Measurements from ENCODE around the gene SELENOS.
A peak's percentile ranks its signal among the peaks of the same experiment; 100 is the strongest.
"Not testable (repeated sequence)": the region's sequence is repeated elsewhere in the genome, so short reads cannot be mapped to it uniquely, and the experiment has no call there.

The SELENOS gene

GRCh38 chr15:101309436-101310160 lies 32.3 kb upstream of the SELENOS start:
- DNase-seq (ENCODE audit: low read depth): no peak

DNA sequence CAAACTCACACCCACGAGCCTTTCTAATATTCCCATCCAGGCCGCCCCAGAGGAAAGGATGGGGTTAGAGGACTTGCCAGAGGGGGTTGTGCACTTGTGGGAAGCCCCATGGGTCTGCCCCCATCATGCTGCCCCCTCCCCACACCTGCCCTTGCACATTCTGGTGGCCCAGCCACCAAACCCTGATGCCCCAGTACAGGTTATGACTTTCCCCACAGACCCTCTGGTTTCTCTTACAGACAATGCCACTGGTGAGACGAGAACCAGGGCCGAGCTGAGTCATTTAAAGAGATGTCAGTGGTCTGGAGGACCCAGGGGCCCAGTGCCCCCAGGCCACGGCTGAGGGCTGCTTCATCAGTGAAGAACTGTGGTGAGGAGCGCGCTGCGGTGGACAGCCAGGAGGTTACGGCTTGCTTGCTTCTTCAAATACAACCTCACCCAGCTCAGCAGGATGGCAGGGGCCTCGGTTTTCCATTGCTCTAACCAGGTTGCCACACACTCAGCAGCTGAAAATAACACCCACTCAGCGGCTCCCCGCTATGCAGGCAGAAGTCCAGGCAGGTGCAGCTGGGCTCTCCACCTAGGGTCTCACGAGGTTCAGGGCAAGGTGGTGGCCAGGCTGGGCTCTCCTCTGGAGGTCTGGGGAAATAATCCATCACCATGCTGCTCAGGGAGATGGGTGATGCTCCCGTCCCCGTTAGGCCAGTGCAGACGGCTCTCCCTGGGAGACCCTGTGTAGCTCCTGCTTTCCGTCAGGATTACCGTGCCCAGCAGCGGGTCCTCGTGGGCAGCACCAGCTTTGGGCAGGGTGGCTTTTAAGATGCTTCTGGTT lies 31.5 kb upstream of the SELENOS start:
- DNase-seq (ENCODE audit: low read depth): no peak

GRCh38 chr15:101307897-101308603 lies 30.8 kb upstream of the SELENOS start:
- no peak for DNase-seq (ENCODE audit: low read depth)

DNA sequence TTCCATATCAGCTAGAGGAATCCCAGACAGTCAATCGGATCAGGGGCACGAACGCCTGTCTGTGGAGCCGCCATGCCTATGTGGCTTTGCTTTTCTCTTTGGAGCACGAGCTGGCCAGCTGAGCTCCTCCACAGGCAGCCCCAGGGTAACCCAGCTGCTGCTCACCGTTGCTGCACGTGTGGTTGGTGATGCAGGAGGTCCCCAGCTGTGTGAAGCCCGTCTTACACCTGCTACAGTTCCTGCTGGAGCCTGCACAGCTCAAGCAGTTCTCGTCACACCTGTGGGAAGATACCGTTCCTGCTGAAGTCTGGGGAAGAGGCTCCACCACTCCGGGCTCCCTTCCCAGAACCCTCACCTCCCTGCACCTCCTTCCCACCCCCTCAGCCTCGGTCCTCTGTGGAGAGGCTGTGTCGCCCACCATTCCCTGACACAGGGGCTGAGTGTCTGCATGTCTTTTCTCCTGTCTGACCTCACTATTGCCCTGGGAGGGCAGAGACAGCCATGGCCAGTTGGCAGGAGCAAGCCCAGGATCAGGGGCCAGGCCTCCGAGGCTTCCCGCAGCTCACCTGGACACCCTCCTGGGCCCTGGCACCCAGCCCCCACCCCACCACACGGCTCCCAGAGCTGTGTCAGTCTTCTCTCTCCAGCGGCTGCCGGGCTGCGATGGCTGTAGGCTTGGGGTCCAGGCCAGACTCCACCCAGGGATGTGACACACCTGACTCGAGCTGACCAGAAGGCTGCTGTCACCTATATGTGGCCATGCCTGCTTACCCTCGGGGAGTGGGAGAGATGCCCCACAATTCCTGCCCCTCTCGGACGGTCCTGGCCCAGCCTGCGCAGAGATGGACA lies 30.0 kb upstream of the SELENOS start:
- no peak for DNase-seq (ENCODE audit: low read depth)

DNA sequence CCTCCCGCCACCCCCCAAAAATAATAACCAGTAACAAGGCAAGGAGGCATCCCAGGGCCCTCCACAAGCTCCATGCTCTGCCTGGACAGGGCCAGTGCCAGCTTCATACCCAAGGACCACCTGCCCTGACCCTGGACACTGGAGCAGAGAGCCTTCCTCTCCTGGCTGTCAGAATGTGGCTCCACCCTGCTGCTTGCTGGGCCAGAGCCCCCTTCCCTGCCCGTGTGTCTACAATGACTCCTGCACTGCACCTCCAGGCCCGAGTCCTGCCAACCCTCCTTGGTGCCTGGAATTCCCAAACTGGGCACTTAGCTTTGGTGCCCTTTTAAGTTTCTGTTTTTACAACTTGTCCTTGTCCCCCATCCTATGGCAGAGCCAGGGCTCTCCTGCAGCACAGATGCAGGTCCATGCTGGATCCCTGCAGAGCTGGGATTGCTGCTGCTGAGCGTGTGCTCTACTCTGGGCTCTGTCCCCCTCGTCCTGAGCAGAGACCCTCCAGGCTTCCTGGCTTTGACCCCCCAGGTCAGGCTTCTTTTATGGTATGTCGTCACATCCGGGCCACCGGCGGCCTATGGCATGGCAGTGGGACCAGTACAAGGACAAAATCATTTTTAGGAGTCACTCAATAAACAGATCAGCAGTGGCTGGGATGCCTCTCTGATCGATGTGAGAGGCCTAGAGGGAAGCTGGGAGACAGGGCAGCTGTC lies 29.2 kb upstream of the SELENOS start:
- DNase-seq (ENCODE audit: low read depth): no peak

DNA sequence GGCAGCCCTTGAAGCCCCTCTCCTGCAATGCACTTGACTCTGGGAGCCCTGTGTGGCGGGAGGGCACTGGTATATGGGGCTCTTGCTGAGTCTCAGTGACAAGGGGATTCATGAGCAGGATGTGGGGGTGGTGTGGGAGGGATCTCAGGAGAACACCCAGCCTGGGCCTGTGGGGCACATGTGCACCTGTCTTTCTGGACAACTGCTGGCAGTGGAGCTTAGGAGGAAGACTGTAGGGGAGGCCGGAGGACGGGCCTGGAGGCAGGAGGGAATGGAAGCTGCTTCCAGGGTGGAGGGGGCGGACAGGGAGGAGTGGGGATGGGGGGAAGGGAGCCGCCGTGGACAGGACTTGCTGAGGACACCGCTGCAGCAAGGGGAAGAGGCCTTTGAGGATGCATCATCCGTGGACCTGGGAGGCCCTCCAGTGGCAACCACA lies 28.6 kb upstream of the SELENOS start:
- DNase-seq (ENCODE audit: low read depth): no peak

- DNase-seq (ENCODE audit: low read depth): no peak
These were observed 26.1 kb upstream of the SELENOS start for GRCh38 chr15:101303408-101303807.

GRCh38 chr15:101296418-101297405 lies 19.4 kb upstream of the SELENOS start:
- DNase-seq (ENCODE audit: low read depth): peak; percentile 18

DNA sequence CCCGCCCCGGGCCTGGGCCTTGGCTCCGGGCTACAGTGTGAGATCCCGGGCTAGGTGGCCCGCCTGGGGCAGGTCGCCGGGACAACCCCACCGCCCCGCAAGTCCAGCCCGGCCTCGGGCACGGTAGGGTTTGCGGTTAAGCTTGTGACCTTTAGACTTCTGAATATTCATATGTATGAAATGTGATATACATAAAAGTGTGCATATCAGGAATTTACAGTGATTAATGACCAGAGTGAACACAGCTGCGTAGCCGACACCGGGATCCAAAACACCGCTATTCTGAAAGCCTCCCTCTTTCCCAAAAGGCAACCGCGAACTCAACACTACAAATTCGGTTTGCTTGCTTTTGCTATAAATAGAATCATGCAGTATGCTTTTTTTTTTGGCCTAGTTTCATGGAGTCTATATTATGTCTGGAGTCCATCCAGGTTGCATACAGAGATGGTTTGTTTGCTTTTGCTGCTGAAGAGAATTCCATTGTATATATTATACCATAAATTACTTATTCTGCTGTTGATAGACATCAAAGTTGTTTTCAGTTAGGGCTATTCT lies 18.4 kb upstream of the SELENOS start:
- no peak for DNase-seq (ENCODE audit: low read depth)

DNA sequence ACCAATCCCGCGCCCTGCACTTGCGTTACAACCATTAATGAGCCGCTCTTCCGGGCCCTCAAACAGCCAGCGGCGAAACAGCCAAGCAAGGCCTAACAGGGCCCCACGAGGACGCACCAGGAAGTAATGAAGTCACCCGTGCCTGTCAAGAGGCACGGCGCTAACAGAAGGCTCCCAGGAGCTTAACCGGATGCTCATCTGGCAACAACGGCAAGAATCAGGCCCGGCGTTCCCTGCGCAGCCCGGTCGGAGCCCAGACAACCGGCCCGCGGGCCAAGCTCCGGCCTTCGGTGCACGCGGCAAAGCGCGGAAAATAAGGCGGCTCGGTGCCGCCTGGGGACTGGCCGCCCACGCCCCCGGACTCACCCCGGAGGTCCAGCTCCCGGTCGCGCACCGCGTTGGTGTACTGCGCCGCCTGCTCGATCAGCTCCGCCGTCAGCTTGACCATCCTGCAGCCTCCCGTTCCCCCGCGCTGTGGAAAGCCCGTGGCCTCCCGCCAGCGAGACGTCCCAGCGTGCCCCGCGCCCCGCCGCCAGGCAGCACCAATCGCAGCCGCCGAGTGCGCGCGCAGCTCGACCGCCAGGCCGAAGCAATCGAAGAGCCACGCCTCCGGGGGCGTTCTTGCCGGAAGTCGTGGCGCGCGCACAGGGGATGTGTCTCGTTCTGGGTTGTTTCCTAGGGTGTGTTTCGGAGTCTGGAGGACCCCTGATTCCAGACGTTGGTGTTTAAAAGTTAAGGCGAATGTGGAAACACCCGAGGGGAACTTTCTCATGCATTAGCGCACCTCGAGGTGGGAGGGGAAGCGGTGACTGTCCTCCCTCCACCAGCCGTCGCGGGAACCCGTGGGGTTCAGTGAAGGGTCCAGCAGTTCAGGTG lies 17.7 kb upstream of the SELENOS start, which contains the start of gene SNRPA1:
SNRPA1 (minus strand) TSS at position 518 of the 876 bp plus-strand sequence; CDS start at position 448, 70 bp downstream.
- peak; percentile 91 for DNase-seq (ENCODE audit: low read depth)

GRCh38 chr15:101293122-101293521 lies 15.8 kb upstream of the SELENOS start:
- no peak for DNase-seq (ENCODE audit: low read depth)

DNA sequence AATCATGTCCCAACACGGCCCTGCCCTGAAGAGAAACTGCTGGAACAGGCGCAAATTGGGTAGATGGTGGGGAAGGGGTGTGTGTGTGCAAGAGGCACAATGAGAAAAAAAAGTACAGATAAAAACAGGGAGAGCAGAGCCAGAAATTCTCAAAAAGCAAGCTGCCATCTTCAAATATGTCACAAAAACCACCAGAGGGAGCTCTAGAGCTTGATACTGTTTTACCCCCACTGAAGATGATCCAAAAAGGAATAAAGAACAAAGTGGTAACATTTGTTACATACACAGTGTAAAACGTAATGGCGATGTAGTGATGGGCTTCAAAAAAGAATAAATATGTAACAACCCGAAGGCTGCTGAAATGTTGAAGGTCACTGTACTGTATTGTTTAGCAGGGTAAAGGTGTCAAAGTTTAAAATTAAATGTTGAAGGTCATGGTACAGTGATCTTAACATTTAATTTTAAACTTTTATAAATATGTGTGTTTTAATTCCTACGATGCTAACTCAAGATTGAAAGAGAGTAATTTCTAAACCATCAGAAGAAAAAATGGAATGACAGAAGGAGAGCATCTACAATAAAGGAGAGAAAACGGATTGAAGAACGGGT lies 11.7 kb upstream of the SELENOS start:
- peak; percentile 48 for DNase-seq (ENCODE audit: low read depth)

GRCh38 chr15:101287342-101287741 lies 10.1 kb upstream of the SELENOS start:
- DNase-seq (ENCODE audit: low read depth): not testable (repeated sequence)

GRCh38 chr15:101286471-101287114 lies 9.3 kb upstream of the SELENOS start:
- no peak for DNase-seq (ENCODE audit: low read depth)

- DNase-seq (ENCODE audit: low read depth): no peak
These were observed 6.6 kb upstream of the SELENOS start for GRCh38 chr15:101283931-101284330.

- DNase-seq (ENCODE audit: low read depth): no peak
These were observed 2.7 kb upstream of the SELENOS start for GRCh38 chr15:101280007-101280406.

- no peak for DNase-seq (ENCODE audit: low read depth)
These were observed 769 bp upstream of the SELENOS start for GRCh38 chr15:101277943-101278564.
